Esophagus squamous epithelium (tissue), 4 donors: Measurements from ENCODE around the gene UNC93B1.

Source experiments
- POLR2A ChIP-seq, 4 donors: fragments of 450-650 bp; IDR thresholded peaks; one replicate each; pipeline ENCODE4 v1.6.1; 2017; ENCODE audit warnings: antibody characterized with exemption in 4 of 4, mild to moderate bottlenecking in 4 of 4, moderate library complexity in 3 of 4
- TF ChIP-seq, protein P1 (sequence below), 6 experiments: fragments of 450-650 bp in 4 of 6; fragments of 200-600 bp in 2 of 6; sonication (generic) in 2 of 6; IDR thresholded peaks; one replicate each; pipeline ENCODE4 v1.5.1; 2016 to 2019; ENCODE audit warnings: antibody characterized with exemption in 6 of 6, mild to moderate bottlenecking in 4 of 6, moderate library complexity in 4 of 6

DNA sequence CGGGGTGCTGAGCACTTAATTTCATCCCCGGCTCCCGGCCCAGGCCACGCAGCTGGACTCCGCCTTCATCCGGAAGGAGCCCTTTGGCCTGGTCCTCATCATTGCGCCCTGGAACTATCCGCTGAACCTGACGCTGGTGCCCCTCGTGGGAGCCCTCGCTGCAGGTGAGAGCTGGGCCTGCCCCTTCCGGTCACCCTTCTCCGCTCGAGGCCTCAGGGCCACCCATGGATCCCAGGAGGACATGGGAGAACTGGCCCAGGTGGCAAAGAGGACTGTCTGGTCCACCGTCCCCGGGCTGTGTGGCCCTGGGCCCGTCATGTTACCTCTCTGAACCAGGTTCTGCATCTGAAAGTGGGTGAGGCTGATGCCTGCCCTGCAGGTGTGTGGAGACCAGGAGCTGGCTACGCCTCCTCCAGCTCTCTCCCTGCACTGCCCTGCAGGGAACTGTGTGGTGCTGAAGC, 14.9 kb upstream of the UNC93B1 start:
- TF ChIP-seq, protein P1, sequence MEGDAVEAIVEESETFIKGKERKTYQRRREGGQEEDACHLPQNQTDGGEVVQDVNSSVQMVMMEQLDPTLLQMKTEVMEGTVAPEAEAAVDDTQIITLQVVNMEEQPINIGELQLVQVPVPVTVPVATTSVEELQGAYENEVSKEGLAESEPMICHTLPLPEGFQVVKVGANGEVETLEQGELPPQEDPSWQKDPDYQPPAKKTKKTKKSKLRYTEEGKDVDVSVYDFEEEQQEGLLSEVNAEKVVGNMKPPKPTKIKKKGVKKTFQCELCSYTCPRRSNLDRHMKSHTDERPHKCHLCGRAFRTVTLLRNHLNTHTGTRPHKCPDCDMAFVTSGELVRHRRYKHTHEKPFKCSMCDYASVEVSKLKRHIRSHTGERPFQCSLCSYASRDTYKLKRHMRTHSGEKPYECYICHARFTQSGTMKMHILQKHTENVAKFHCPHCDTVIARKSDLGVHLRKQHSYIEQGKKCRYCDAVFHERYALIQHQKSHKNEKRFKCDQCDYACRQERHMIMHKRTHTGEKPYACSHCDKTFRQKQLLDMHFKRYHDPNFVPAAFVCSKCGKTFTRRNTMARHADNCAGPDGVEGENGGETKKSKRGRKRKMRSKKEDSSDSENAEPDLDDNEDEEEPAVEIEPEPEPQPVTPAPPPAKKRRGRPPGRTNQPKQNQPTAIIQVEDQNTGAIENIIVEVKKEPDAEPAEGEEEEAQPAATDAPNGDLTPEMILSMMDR (IDR thresholded peaks at IDR 0.05): no peak
- TF ChIP-seq POLR2A (IDR thresholded peaks at IDR 0.05): no peak
